Activated CD4-positive, alpha-beta T cell treated with anti-CD3 and anti-CD28 coated beads for 36 hours (primary cell): ENCODE measurements around the gene CCDC71L. TPM values are rescaled to one million over a fixed set of nuclear protein-coding genes. Genes with fewer than 3 reads are reported as not detected.

Experiments
- ATAC-seq: fragments of 200-7000 bp; cut with Tn5 transposase; one replicate; pipeline ENCODE4 v1.10.0; 2021; ENCODE audit warnings: mild to moderate bottlenecking, moderate library complexity
- CTCF ChIA-PET: fragments of 350-600 bp; sonication (Branson Sonifier 250); formaldehyde crosslinking; loops from one replicate; lab custom pipeline; 2021; ENCODE audit warnings: antibody characterized with exemption; lab: Charles Lee
- POLR2A ChIA-PET: fragments of 350-600 bp; sonication (Branson Sonifier 250); formaldehyde crosslinking; loops from one replicate; lab custom pipeline; 2021; ENCODE audit warnings: antibody characterized with exemption, inconsistent platforms; lab: Charles Lee
- DNase-seq: peaks from one replicate; pipeline ENCODE4 v3.0.0-alpha.2; 2020
- H3K27ac Mint-ChIP-seq: one replicate; pipeline ENCODE4 v1.8.0; 2021; ENCODE audit warnings: mixed read lengths
- H3K27me3 Mint-ChIP-seq: one replicate; pipeline ENCODE4 v1.8.0; 2021; ENCODE audit warnings: mixed read lengths
- H3K36me3 Mint-ChIP-seq: one replicate; pipeline ENCODE4 v1.8.0; 2021; ENCODE audit warnings: low read depth, mixed read lengths
- H3K4me1 Mint-ChIP-seq: one replicate; pipeline ENCODE4 v1.8.0; 2021; ENCODE audit warnings: mixed read lengths
- H3K4me3 Mint-ChIP-seq: one replicate; pipeline ENCODE4 v1.8.0; 2021; ENCODE audit warnings: mild to moderate bottlenecking, moderate library complexity, mixed read lengths
- H3K9me3 Mint-ChIP-seq: one replicate; pipeline ENCODE4 v1.8.0; 2021; ENCODE audit warnings: low read depth, mixed read lengths
- intact Hi-C, 2 experiments: fragments of 100-400 bp; cut with DNase I in 1 of 2; cut with micrococcal nuclease in 1 of 2; formaldehyde crosslinking; loops; one replicate each; pipeline versions ENCODE4 v1.14.2 to v1.15.1; 2022 to 2024; cut with DNase I, micrococcal nuclease
- total RNA-seq, 2 experiments: library from RNA; stranded (reverse); gene quantifications; one replicate each; pipeline ENCODE4 v1.2.3, GENCODE V29; 2021

CCDC71L gene
- total RNA-seq, 2 experiments from 2014 or later: 16.0 to 18.6 TPM

DNA sequence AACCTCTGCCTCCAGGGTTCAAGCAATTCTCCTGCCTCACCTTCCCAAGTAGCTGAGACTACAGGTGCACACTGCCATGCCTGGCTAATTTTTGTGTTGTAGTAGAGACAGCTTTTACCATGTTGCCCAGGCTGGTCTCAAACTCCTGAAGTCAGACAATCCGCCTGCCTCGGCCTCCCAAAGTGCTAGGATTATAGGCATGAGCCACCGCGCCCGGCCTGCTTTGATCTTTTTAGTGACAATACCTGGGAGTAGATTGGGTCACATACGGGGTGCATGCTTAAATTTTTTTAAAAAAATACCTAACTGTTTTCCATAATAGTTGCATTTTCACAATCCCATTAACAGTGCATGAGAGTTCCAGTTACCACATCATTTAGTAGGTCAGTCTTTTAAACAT, 47.7 kb downstream of the CCDC71L start:
- no peaks in the 10 kb centered on the region for H3K27me3 Mint-ChIP-seq
- ChIA-PET CTCF (no interaction called here), POLR2A (interaction anchor here (0.5 kb wide), 1 partner anchor 9 kb away, joined by 4 read pairs; no protein-coding TSS in a partner anchor)
- H3K4me3 Mint-ChIP-seq: no peak overlapping the region
- H3K27ac Mint-ChIP-seq: no peak overlapping the region
- intact Hi-C loops: no loop called here
- no peaks in the 10 kb centered on the region for H3K4me1 Mint-ChIP-seq
- H3K36me3 Mint-ChIP-seq: no peaks in the 10 kb centered on the region
- ATAC-seq (no peak), DNase-seq (no peak)
- peaks cover 5% of the 10 kb centered on the region for H3K9me3 Mint-ChIP-seq

DNA sequence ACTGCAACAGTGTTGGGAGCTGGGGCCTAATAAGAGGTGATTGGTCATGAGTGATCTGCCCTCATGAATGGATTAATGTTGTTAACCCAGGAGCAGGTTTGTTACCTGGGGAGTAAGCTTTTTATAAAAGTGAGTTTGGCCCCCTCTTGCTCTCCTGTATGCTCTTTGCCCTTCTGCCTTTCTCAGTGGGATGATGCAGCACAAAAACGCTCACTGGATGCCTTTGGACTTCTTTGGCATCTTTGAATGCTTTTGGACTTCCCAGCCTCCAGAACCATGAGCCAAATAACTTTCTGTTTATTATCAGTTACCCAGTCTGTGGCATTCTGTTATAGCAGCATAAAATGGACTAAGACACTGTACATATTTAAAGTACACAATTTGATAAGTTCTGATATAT, 48.5 kb downstream of the CCDC71L start:
- intact Hi-C loops: no loop called here

DNA sequence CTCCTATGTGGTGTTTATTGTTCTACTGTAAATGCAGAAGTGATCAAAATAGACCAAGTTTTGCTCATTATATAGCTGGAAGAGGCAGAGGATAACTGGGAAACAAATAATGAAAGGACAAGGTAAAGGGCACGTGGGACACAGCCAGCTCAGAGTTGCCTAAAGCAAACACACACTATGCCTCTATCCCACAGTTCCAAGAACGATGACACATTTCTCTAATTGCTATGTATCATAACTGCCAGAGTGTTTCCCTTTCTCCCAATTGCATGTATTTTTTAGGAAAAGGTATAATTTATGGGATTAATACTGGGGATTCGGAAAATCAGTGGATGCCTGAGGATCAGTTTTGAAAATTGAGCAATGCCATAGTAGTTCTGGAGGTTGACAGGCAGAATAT, 49.0 kb downstream of the CCDC71L start:
- no peak overlapping the region for H3K4me3 Mint-ChIP-seq
- DNase-seq (no peak), ATAC-seq (no peak)
- peaks cover 5% of the 10 kb centered on the region for H3K9me3 Mint-ChIP-seq
- intact Hi-C loops: no loop called here
- H3K27ac Mint-ChIP-seq: no peak overlapping the region
- POLR2A ChIA-PET: no interaction called here
- H3K36me3 Mint-ChIP-seq: no peaks in the 10 kb centered on the region
- H3K27me3 Mint-ChIP-seq: no peaks in the 10 kb centered on the region
- H3K4me1 Mint-ChIP-seq: no peaks in the 10 kb centered on the region
- CTCF ChIA-PET: no interaction called here

More for the DNA sequence above, 48.5 kb downstream of the CCDC71L start:
- Mint-ChIP-seq H3K4me3 (no peak overlapping the region), H3K27me3 (no peaks in the 10 kb centered on the region), H3K9me3 (peaks cover 5% of the 10 kb centered on the region), H3K4me1 (no peaks in the 10 kb centered on the region), H3K36me3 (no peaks in the 10 kb centered on the region), H3K27ac (no peak overlapping the region)
- no peak for ATAC-seq
- CTCF ChIA-PET: no interaction called here
- POLR2A ChIA-PET: no interaction called here
- no peak for DNase-seq

DNA sequence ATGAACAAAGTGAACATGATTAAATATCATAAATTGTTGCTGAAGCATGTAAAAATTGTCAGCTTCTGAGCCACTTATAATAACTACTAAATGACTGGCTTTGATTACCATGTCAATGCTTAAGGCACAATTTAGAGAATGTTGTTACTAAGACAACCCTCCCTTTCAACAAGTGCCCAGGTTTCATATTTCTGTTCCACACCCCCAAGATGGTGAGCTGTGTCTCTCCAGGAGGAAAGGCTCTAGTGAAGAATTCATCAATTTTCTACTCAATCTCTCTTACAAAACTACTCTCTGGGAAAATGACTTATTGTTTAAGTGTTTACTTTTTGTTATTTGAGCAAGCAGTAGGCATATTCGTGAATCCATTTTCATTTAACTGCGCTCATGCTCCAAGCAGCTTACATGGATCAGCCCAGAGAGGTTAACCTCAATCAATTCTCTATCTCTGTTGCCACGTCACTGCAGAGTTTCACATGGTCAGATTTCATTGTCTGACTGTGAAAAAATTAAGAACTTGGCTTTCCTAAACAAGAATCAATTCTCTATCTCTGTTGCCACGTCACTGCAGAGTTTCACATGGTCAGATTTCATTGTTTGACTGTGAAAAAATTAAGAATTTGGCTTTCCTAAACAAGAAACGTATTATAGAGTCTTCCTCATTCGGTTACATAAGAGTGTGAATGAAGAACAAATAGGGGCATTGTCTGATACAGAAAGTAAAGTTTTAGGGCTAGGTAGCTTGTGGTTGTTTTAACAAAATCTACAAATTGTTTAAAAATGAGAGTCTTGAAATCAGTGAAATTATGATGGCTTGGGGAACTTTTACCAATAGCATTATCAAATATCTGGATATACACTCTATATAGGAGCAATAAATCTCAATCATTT, 49.7 kb downstream of the CCDC71L start:
- no peak for ATAC-seq
- Mint-ChIP-seq H3K9me3 (peaks cover 5% of the 10 kb centered on the region), H3K36me3 (no peaks in the 10 kb centered on the region), H3K4me3 (no peak overlapping the region), H3K27me3 (no peaks in the 10 kb centered on the region), H3K27ac (no peak overlapping the region), H3K4me1 (no peaks in the 10 kb centered on the region)
- POLR2A ChIA-PET: no interaction called here
- intact Hi-C loops: no loop called here
- CTCF ChIA-PET: no interaction called here
- DNase-seq: no peak

DNA sequence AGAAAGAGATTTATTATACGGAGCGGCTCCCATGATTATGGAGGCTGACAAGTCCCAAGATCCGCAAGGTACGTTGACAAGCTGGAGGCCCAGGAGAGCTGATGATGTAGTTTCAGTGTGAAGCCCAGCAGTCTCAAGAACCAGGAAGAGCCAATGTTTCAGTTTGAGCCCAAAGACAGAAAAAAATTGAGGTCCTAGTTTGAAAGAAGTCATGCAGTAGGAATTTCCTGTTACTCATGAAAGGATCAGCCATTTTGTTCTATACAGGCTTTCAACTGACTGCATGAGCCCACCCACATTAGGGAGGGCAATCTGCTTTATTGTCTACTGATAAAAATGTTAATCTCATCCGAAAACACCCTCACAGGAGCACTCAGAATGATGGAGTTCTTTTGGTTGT, 51.5 kb downstream of the CCDC71L start:
- H3K27ac Mint-ChIP-seq: no peak overlapping the region
- H3K4me1 Mint-ChIP-seq: peaks cover 2% of the 10 kb centered on the region
- no peaks in the 10 kb centered on the region for H3K36me3 Mint-ChIP-seq
- intact Hi-C loops: no loop called here
- peaks cover 5% of the 10 kb centered on the region for H3K9me3 Mint-ChIP-seq
- H3K27me3 Mint-ChIP-seq: no peaks in the 10 kb centered on the region
- H3K4me3 Mint-ChIP-seq: no peak overlapping the region
- ChIA-PET CTCF (no interaction called here), POLR2A (no interaction called here)
- no peak for ATAC-seq
- no peak for DNase-seq

DNA sequence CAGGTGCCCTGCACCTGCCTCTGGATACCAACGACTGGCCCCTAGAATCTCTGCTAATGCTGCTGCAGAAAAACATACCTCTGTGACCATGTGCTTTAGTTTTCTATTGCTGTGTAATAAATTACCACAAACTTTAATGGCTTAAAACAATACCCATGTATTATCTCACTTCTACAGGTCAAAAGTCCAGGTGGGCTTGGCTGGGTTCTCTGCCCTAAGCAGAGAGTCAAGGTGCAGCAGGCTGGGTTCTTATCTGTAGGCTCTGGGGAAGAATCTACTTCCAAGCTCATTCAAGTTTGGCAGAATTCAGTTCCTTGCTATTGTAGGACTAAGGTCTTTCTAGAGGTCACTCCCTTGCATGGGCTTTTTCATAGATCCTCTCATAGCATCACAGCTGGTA, 52.3 kb downstream of the CCDC71L start:
- no peak overlapping the region for H3K27ac Mint-ChIP-seq
- peaks cover 5% of the 10 kb centered on the region for H3K9me3 Mint-ChIP-seq
- CTCF ChIA-PET: interaction anchor here (0.6 kb wide), 1 partner anchor 66 kb away, joined by 4 read pairs; no protein-coding TSS in a partner anchor
- no peak for DNase-seq
- no peak for ATAC-seq
- no peaks in the 10 kb centered on the region for H3K27me3 Mint-ChIP-seq
- no peak overlapping the region for H3K4me3 Mint-ChIP-seq
- POLR2A ChIA-PET: no interaction called here
- H3K36me3 Mint-ChIP-seq: no peaks in the 10 kb centered on the region
- peaks cover 6% of the 10 kb centered on the region for H3K4me1 Mint-ChIP-seq
- intact Hi-C loops: no loop called here

Other genes with a start within 250 kb of the CCDC71L start
- 10 to 100 TPM in 1 of 2 experiments, 1 to 10 TPM in 1; 9.9 to 14.3 TPM for gene PIK3CG, start 204.1 kb upstream of the CCDC71L start, total RNA-seq